OCI-LY3 (cell line): ENCODE results near the gene RAET1E.
"Not testable (repeated sequence)": the region's sequence is repeated elsewhere in the genome, so short reads cannot be mapped to it uniquely, and the experiment has no call there.

Experiments used
- H2AFZ ChIP-seq: fragments of 200-600, 300-600 bp; shearing (Covaris generic); 2 replicates; pipeline ENCODE4 v1.6.0; 2014; ENCODE audit warnings: antibody characterized with exemption, low read depth, low read length
- H3K27ac ChIP-seq: fragments of 200-600, 300-600 bp; sonication (generic); 2 replicates; pipeline ENCODE4 v1.5.1; 2014; ENCODE audit warnings: mild to moderate bottlenecking, low read length, moderate library complexity, mixed read lengths
- H3K27me3 ChIP-seq: fragments of 200-600, 300-600 bp; sonication (generic); 2 replicates; pipeline ENCODE4 v1.6.1; 2014; ENCODE audit warnings: low read depth, low read length, mixed read lengths
- H3K36me3 ChIP-seq: fragments of 200-600, 300-600 bp; sonication (generic); replicated peaks from 2 replicates; pipeline ENCODE3; 2014; ENCODE audit warnings: low read depth, low read length, mixed read lengths
- H3K4me1 ChIP-seq: fragments of 300-600, 200-600 bp; sonication (generic); 2 replicates; pipeline ENCODE4 v1.6.1; 2014; ENCODE audit warnings: low read length, mixed read lengths
- H3K4me2 ChIP-seq: fragments of 200-600, 300-600 bp; sonication (generic); 2 replicates; pipeline ENCODE4 v1.6.1; 2014; ENCODE audit warnings: low read length, mixed read lengths
- H3K4me3 ChIP-seq: fragments of 300-600, 200-600 bp; sonication (generic); 2 replicates; pipeline ENCODE4 v1.5.1; 2014; ENCODE audit warnings: antibody characterized with exemption, mild to moderate bottlenecking, low read length, moderate library complexity
- H3K79me2 ChIP-seq: fragments of 300-600, 200-600 bp; shearing (Covaris generic); 2 replicates; pipeline ENCODE4 v1.6.1; 2014; ENCODE audit warnings: mild to moderate bottlenecking, low read length, mixed read lengths
- H3K9ac ChIP-seq: fragments of 300-600, 200-600 bp; shearing (Covaris generic); 2 replicates; pipeline ENCODE4 v1.6.0; 2014; ENCODE audit warnings: mild to moderate bottlenecking, low read length, moderate library complexity
- H3K9me3 ChIP-seq: fragments of 200-600, 300-600 bp; shearing (Covaris generic); 2 replicates; pipeline ENCODE4 v1.6.1; 2014; ENCODE audit warnings: low read length, mixed read lengths; ENCODE audit not compliant: insufficient read depth
- H4K20me1 ChIP-seq: fragments of 200-600, 300-600 bp; sonication (generic); 2 replicates; pipeline ENCODE4 v1.6.1; 2016; ENCODE audit warnings: low read length, mixed read lengths; ENCODE audit not compliant: insufficient read depth
- EZH2phosphoT487 ChIP-seq: fragments of 200-600 bp; shearing (Covaris generic); IDR thresholded peaks from 2 replicates; pipeline ENCODE4 v1.6.1; 2018; ENCODE audit warnings: antibody characterized with exemption, mixed run types, low read depth
- TF ChIP-seq, protein P1 (sequence below): fragments of 200-600, 300-600 bp; sonication (generic); IDR thresholded peaks from 2 replicates; pipeline ENCODE4 v1.5.1; 2014; ENCODE audit warnings: antibody characterized with exemption, low read length, low read depth

RAET1E gene

DNA sequence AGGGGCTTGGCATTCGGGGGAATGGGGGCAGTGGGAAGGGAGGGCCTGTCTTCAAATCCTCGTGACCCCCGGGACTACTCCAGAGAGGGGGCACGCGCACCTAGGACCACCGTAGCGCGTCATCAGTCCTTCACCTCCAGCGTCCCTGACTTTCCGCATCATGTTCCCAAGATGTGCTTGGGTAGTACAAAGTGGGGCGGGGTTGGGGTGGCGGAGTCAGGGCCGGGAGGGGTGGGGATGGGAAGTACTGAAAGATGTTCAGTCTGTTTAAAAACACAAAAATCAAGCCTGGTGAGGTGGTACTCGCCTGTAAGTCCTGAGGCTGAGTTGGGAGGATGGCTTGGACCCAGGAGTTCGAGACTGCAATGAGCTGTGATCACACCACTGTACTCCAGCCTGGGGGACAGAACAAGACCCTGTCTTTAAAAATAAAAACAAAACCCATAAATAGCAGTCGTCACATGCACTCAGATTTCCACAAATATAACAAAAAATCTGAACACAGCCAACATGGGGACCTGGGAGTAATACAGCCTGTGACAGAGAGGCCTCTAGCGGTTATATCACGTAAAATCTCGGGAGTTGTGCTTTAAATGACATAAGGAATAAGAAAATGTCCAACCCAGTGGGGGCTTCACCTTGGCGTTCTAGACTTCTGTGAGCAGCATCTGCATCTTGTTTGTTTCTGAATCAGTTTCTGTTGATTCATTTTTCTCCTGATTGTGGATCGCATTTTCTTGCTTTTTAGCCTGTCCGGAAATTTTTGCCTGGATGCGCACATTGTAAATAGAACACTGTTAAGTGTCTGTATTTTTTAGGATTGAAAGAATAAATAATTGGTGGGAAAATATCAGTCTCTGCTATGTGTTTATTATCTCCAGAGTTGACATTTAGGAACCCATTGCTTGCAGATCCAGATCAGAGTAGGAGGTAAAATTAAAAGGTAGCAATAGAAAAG lies 33.1 kb downstream of the RAET1E start:
- Histone ChIP-seq H3K4me3 (peak overlapping the region; percentile 97), H3K4me2 (peak overlapping the region; percentile 92), H3K4me1 (peaks cover 13% of the 10 kb centered on the region), H3K36me3 (no peaks in the 10 kb centered on the region), H3K9ac (peak overlapping the region; percentile 59), H4K20me1 (no peaks in the 10 kb centered on the region; the same call in 1 of the 2 replicates), H3K9me3 (no peaks in the 10 kb centered on the region), H3K79me2 (peaks cover 11% of the 10 kb centered on the region; the same call in 1 of the 2 replicates), H2AFZ (peak overlapping the region; percentile 51; the same call in 1 of the 2 replicates), H3K27me3 (no peaks in the 10 kb centered on the region), H3K27ac (no peak overlapping the region; the same call in 1 of the 2 replicates)
- TF ChIP-seq, protein P1, sequence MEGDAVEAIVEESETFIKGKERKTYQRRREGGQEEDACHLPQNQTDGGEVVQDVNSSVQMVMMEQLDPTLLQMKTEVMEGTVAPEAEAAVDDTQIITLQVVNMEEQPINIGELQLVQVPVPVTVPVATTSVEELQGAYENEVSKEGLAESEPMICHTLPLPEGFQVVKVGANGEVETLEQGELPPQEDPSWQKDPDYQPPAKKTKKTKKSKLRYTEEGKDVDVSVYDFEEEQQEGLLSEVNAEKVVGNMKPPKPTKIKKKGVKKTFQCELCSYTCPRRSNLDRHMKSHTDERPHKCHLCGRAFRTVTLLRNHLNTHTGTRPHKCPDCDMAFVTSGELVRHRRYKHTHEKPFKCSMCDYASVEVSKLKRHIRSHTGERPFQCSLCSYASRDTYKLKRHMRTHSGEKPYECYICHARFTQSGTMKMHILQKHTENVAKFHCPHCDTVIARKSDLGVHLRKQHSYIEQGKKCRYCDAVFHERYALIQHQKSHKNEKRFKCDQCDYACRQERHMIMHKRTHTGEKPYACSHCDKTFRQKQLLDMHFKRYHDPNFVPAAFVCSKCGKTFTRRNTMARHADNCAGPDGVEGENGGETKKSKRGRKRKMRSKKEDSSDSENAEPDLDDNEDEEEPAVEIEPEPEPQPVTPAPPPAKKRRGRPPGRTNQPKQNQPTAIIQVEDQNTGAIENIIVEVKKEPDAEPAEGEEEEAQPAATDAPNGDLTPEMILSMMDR, result peak; percentile 69
- no peak for TF ChIP-seq EZH2phosphoT487

DNA sequence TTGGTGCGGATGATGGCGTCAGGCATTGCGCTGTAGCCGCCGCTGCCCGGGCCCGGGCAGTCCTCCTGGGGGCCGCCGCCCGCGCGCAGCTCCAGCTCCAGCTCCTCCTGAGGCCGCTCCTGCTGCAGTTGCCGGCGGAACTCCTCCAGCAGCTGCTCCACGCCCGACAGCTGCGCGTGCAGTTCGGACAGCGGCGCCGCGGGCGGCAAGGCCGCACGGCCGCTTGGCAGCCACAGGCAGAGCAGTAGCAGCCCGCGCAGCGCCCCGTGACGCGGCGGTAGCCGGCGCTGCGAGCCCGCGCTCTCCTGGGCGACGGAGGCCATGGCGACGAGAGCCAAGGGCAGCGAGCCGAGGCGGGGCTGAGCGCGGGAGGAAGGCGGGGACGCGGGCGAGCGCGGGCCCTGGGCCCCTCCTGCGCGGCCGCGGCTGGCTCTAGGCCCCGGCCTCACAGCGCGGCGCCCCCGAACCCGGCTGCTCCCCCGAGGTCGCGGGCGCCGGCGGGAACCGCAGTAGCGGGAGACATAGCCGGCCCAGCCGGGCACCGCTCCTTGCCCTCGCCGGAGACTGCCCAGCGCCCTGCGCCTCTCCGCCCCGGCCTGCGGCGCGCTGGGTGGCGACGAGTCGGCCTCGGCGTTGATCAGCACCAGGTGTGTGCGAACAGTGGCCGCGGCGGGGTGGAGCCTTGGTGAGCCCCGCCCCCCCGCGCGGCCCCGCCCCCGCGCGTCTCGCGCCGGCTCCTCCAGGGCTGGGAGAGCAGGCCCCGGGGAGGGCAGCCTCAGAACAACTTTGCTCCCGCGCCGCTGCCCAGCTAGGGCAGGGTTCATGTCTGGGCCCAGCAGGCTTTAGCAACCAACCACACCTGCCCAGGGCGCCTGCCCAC lies 34.0 kb downstream of the RAET1E start, which contains the start of gene LRP11:
LRP11 (minus strand) TSS at position 662 of the 880 bp plus-strand sequence; CDS start at position 323, 339 bp downstream.
- H3K4me1 ChIP-seq, result peaks cover 12% of the 10 kb centered on the region
- H2AFZ ChIP-seq, result peak within 1 kb of the TSS; percentile 85
- H3K27me3 ChIP-seq, result no peaks in the 10 kb centered on the region
- H3K79me2 ChIP-seq, result peaks cover 11% of the 10 kb centered on the region; the same call in 1 of the 2 replicates
- peak within 1 kb of the TSS; percentile 73 for H3K9ac ChIP-seq
- no peaks in the 10 kb centered on the region for H3K9me3 ChIP-seq
- H3K4me2 ChIP-seq, result peak within 1 kb of the TSS; percentile 92
- H4K20me1 ChIP-seq, result no peaks in the 10 kb centered on the region; the same call in 1 of the 2 replicates
- peak within 1 kb of the TSS; percentile 97 for H3K4me3 ChIP-seq
- no peak for TF ChIP-seq EZH2phosphoT487
- H3K27ac ChIP-seq, result peak within 1 kb of the TSS; percentile 49
- H3K36me3 ChIP-seq, result no peaks in the 10 kb centered on the region

DNA sequence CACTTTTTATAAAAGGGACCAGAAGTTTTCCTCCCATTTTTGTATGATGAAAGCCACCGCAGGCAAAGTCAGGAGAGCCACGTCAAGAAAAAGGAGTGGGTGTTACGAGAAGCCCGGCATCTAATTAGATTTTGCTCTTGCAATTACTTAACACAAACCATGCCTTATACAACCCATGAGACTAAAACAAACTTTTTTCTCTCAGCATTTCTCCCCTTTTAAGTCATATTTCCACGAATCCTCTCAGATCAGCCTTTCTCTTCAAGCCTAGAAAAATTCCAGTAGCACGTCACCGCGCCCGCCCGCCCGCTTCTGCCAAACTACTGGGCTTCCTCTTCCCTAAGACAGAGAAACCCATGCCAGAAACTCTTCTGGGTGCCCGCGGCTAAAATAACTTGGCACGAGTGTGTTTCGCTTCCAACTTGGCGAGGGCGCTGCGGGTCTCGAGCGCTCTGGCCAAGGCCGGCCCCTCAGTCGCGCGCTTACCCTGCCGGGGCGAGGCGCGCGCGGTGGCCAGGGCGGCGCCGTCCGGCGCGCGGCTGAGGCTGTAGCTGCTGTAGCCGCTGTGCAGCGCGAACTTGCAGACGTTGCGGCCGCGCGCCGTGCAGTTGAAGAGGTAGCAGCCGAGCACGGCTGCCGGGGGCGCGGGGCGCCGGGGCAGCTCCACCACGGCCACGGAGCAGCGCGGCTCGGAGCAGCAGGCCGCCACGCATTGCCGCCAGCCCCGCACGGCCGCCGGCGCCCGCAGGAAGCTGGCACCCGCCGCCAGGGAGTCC lies 34.8 kb downstream of the RAET1E start:
- Histone ChIP-seq H3K4me3 (peak overlapping the region; percentile 97), H3K9me3 (no peaks in the 10 kb centered on the region), H3K4me1 (peaks cover 3% of the 10 kb centered on the region), H4K20me1 (no peaks in the 10 kb centered on the region; the same call in 1 of the 2 replicates), H3K36me3 (no peaks in the 10 kb centered on the region), H3K9ac (peak overlapping the region; percentile 73), H3K4me2 (peak overlapping the region; percentile 92), H3K79me2 (peaks cover 11% of the 10 kb centered on the region; the same call in 1 of the 2 replicates), H3K27ac (peak overlapping the region; percentile 49; the same call in 1 of the 2 replicates), H3K27me3 (no peaks in the 10 kb centered on the region), H2AFZ (peak overlapping the region; percentile 85)
- no peak for TF ChIP-seq EZH2phosphoT487
- TF ChIP-seq, protein P1, result no peak

DNA sequence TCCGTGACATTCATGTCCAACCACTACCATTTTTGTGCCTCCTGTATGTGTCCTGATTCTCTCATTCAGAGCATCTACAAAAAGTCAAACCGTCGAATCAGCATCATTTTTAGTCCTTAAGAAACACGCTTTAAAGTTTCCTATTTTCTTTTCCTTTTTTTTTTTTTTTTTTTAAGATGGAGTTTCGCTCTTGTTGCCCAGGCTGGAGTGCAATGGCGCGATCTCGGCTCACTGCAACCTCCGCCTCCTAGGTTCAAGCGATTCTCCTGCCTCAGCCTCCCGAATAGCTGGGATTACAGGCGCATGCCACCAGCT lies 35.5 kb downstream of the RAET1E start:
- not testable (repeated sequence) for H3K27ac ChIP-seq, H3K9me3 ChIP-seq, H3K9ac ChIP-seq, H3K27me3 ChIP-seq, H4K20me1 ChIP-seq, H3K36me3 ChIP-seq, H3K4me1 ChIP-seq, H2AFZ ChIP-seq, H3K4me3 ChIP-seq
- Histone ChIP-seq H3K79me2 (peaks cover 11% of the 10 kb centered on the region; the same call in 1 of the 2 replicates), H3K4me2 (peak overlapping the region; percentile 92; the same call in 1 of the 2 replicates)
